ENCODE measurements around the gene PCDH9. TPM values are rescaled to one million over a fixed set of nuclear protein-coding genes. Genes with fewer than 3 reads are reported as not detected.

The PCDH9 gene
- total RNA-seq, 1 donor from 2014 or later: 0.75 TPM

GRCh38 chr13:66343224-66343828 is 886.8 kb downstream of the PCDH9 start:
- H3K27me3 ChIP-seq (ENCODE audit: control insufficient read depth, insufficient read depth, low read length): no peaks in the 10 kb centered on the region
- H3K36me3 ChIP-seq (ENCODE audit: control insufficient read depth, insufficient read depth, low read length): no peaks in the 10 kb centered on the region
- DNase-seq (ENCODE audit: low read depth): no peak
- no peak overlapping the region for H3K4me3 ChIP-seq (ENCODE audit: low read depth, low read length)
- no peak for TF ChIP-seq CTCF (IDR thresholded peaks at IDR 0.05; ENCODE audit: insufficient read depth, low read length, poor library complexity, severe bottlenecking)

GRCh38 chr13:66341635-66342377 is 888.3 kb downstream of the PCDH9 start:
- H3K4me3 ChIP-seq (ENCODE audit: low read depth, low read length): no peak overlapping the region
- no peaks in the 10 kb centered on the region for H3K36me3 ChIP-seq (ENCODE audit: control insufficient read depth, insufficient read depth, low read length)
- TF ChIP-seq CTCF (IDR thresholded peaks at IDR 0.05; ENCODE audit: insufficient read depth, low read length, poor library complexity, severe bottlenecking): no peak
- no peak for DNase-seq (ENCODE audit: low read depth)
- no peaks in the 10 kb centered on the region for H3K27me3 ChIP-seq (ENCODE audit: control insufficient read depth, insufficient read depth, low read length)

GRCh38 chr13:66339214-66339613 is 890.9 kb downstream of the PCDH9 start:
- DNase-seq (ENCODE audit: low read depth): no peak
- Histone ChIP-seq H3K27me3 (ENCODE audit: control insufficient read depth, insufficient read depth, low read length) (no peaks in the 10 kb centered on the region), H3K4me3 (ENCODE audit: low read depth, low read length) (no peak overlapping the region), H3K36me3 (ENCODE audit: control insufficient read depth, insufficient read depth, low read length) (no peaks in the 10 kb centered on the region)
- no peak for TF ChIP-seq CTCF (IDR thresholded peaks at IDR 0.05; ENCODE audit: insufficient read depth, low read length, poor library complexity, severe bottlenecking)

- DNase-seq (ENCODE audit: low read depth): no peak
- TF ChIP-seq CTCF (IDR thresholded peaks at IDR 0.05; ENCODE audit: insufficient read depth, low read length, poor library complexity, severe bottlenecking): no peak
- no peaks in the 10 kb centered on the region for H3K36me3 ChIP-seq (ENCODE audit: control insufficient read depth, insufficient read depth, low read length)
- H3K4me3 ChIP-seq (ENCODE audit: low read depth, low read length): no peak overlapping the region
- no peaks in the 10 kb centered on the region for H3K27me3 ChIP-seq (ENCODE audit: control insufficient read depth, insufficient read depth, low read length)
Observed at GRCh38 chr13:66338542-66338941, 891.6 kb downstream of the PCDH9 start.

- no peaks in the 10 kb centered on the region for H3K36me3 ChIP-seq (ENCODE audit: control insufficient read depth, insufficient read depth, low read length)
- H3K4me3 ChIP-seq (ENCODE audit: low read depth, low read length): no peak overlapping the region
- DNase-seq (ENCODE audit: low read depth): no peak
- no peak for TF ChIP-seq CTCF (IDR thresholded peaks at IDR 0.05; ENCODE audit: insufficient read depth, low read length, poor library complexity, severe bottlenecking)
- no peaks in the 10 kb centered on the region for H3K27me3 ChIP-seq (ENCODE audit: control insufficient read depth, insufficient read depth, low read length)
Observed at GRCh38 chr13:66335626-66336025, 894.5 kb downstream of the PCDH9 start.

Measured in kidney epithelial cell (primary cell).